ENCODE data around the gene ATG101.

Gene ATG101

GRCh38 chr12:52076811-52077210 is 7.0 kb downstream of the ATG101 start:
- no peak for DNase-seq (ENCODE audit: low read depth)
- TF ChIP-seq, protein P1, sequence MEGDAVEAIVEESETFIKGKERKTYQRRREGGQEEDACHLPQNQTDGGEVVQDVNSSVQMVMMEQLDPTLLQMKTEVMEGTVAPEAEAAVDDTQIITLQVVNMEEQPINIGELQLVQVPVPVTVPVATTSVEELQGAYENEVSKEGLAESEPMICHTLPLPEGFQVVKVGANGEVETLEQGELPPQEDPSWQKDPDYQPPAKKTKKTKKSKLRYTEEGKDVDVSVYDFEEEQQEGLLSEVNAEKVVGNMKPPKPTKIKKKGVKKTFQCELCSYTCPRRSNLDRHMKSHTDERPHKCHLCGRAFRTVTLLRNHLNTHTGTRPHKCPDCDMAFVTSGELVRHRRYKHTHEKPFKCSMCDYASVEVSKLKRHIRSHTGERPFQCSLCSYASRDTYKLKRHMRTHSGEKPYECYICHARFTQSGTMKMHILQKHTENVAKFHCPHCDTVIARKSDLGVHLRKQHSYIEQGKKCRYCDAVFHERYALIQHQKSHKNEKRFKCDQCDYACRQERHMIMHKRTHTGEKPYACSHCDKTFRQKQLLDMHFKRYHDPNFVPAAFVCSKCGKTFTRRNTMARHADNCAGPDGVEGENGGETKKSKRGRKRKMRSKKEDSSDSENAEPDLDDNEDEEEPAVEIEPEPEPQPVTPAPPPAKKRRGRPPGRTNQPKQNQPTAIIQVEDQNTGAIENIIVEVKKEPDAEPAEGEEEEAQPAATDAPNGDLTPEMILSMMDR (IDR thresholded peaks at IDR 0.05; ENCODE audit: insufficient read depth, low read depth, low read length, missing control alignments), result no peak

GRCh38 chr12:52078276-52078675 is 8.5 kb downstream of the ATG101 start:
- TF ChIP-seq, protein P1 (IDR thresholded peaks at IDR 0.05; ENCODE audit: insufficient read depth, low read depth, low read length, missing control alignments), result no peak
- no peak for DNase-seq (ENCODE audit: low read depth)
- H3K4me3 ChIP-seq (ENCODE audit: low read length), result no peak overlapping the region

More at GRCh38 chr12:52076811-52077210, 7.0 kb downstream of the ATG101 start:
- no peak overlapping the region for H3K4me3 ChIP-seq (ENCODE audit: low read length)

DNA sequence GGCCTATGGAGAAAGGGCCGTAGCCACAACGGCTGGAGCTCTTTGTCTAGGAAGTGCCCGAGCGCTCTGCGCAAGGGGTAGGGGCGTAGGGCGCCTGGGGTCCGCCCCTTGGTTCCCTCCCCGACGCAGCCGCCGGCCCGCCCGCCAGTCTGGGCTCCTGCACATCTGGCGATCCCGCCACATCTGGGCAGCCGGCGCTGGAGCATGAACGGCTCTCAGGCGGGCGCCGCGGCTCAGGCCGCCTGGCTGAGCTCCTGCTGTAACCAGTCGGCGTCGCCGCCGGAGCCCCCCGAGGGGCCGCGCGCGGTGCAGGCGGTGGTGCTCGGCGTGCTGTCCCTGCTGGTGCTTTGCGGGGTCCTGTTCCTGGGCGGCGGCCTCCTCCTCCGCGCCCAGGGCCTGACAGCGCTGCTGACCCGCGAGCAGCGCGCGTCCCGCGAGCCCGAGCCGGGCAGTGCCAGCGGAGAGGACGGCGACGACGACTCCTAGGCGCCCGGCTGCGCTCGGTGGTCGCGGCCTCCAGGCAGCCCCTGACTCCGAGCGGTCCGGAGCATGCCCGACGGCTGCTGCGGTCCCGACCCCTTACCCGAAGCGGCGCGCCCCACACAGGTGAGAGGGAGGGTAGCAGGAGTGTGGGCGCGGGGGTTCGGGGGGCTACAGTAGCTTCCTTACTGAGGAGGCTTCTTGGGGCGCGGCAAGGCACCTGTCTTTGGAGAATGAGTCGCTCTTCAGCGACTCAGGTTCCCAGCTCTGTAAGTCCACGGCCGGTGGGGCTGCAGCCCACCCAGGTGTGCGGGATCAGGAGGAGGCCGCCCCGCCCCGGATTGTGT is 10.0 kb downstream of the ATG101 start, which contains the start of gene SMIM41:
Gene SMIM41 (plus strand): TSS at position 129 of the 827 bp plus-strand sequence. CDS start 76 bp downstream, at position 205.
- DNase-seq (ENCODE audit: low read depth), result no peak
- TF ChIP-seq, protein P1 (IDR thresholded peaks at IDR 0.05; ENCODE audit: insufficient read depth, low read depth, low read length, missing control alignments), result no peak
- H3K4me3 ChIP-seq (ENCODE audit: low read length), result no peak within 1 kb of the TSS

- no peak overlapping the region for H3K4me3 ChIP-seq (ENCODE audit: low read length)
- no peak for DNase-seq (ENCODE audit: low read depth)
- TF ChIP-seq, protein P1 (IDR thresholded peaks at IDR 0.05; ENCODE audit: insufficient read depth, low read depth, low read length, missing control alignments), result no peak
These were observed 10.8 kb downstream of the ATG101 start for GRCh38 chr12:52080403-52081251.

DNA sequence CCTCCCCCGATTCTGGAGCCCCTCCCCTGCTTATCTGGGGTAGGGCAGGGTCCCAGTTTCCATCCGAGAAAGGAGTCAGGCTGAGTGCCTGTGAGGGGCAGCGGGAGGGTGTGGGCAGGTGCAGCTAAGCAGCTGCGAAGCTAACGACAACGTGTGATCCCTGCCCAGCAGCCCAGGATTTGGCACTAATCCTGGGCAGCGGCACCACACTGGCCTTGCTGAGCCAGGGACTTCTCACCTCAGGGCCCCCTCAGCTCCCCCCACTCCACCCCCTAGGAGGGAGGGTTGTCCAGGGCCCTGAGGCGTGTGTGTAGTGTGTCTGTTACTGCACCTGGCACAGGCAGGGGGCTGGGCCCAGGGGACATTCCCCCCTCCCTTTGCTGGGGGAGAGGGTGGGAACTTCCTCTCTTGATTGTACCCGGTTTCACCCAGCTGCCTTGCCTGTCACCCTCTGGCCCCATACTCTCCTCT is 11.5 kb downstream of the ATG101 start:
- DNase-seq (ENCODE audit: low read depth), result no peak
- H3K4me3 ChIP-seq (ENCODE audit: low read length), result no peak overlapping the region
- TF ChIP-seq, protein P1 (IDR thresholded peaks at IDR 0.05; ENCODE audit: insufficient read depth, low read depth, low read length, missing control alignments), result no peak

DNA sequence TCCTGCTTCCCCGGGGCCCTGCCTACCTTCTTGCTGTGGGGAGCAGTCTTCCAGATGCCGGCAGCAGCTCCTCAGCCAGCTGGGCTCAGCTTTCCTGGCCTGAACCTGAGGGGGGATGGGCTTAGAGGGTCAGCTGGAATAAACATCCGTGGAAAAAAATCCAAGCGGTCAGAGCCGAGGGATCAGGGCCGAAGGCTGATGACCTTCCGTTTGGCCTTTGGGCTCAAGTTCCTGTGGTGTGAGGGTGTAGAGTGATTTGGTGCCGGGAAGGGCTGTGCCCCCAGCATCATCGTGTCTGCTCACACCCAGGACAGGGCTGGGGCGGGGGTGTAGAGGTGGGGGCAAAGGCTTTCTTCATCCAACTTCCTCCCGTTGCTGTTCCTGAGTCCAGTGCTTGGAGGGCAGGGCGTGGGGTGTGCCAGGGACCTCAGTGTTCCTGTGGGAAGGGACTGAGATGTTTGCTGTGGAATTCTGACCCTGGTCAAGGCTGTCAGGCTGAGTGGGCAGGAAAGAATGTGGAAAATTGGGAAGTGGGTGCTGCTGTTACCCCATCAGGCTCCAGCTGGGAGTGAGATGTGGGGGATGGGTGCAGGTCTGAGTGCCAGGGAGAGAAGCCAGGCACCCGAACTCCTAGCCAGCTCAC is 12.4 kb downstream of the ATG101 start:
- no peak overlapping the region for H3K4me3 ChIP-seq (ENCODE audit: low read length)
- TF ChIP-seq, protein P1 (IDR thresholded peaks at IDR 0.05; ENCODE audit: insufficient read depth, low read depth, low read length, missing control alignments), result no peak
- no peak for DNase-seq (ENCODE audit: low read depth)
